GM18498 (cell line): Measurements from ENCODE around the gene ZC3H6.
"Not testable (repeated sequence)": the region's sequence is repeated elsewhere in the genome, so short reads cannot be mapped to it uniquely, and the experiment has no call there.

Source experiments
- ATAC-seq: cut with Tn5 transposase; IDR thresholded peaks from one replicate; pipeline ENCODE4 v1.9.1; 2021; ENCODE audit warnings: mild to moderate bottlenecking, moderate library complexity; ENCODE audit not compliant: unreplicated experiment

The ZC3H6 gene

DNA sequence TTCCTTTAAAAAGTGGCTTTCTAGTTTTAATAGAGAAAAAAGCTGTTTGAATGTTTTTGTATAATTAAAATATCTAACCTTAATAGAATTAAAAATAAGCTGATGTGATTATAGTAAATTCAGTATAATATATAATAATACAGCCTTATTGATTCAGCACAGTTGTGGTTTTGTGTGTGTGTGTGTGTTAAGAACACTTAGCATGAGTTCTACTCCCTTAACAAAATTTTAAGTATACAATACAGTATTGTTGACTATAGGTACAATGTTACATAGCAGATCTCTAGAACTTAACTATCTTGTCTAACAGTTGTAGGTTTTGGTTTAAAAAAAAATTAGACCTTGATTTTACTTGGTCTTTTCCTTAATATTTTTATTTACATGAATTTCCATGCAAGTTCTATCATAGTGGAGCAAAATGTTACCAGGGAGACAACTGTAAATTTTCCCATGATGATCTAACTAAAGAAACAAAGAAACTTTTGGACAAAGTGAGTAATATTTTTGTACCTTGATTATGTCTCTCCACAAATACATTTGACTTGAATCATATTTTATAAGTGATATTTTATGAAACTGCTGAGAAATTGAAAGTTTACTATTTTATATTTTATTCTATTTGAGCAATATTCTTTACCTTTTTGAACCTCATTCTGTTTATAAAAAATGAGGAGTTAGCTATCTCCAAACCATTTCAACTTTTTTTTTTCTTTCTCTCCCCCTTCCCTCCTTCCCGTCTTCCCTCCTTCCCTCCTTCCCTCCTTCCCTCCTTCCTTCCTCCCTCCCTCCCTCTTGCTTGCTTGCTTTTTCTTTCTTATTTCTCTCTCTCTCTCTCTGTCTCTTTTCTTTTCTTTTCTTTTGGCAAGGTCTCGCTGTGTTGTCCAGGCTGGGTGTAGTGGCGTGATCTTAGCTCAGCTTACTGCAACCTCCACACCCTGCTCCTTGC lies 46.3 kb downstream of the ZC3H6 start:
- no peak for ATAC-seq

DNA sequence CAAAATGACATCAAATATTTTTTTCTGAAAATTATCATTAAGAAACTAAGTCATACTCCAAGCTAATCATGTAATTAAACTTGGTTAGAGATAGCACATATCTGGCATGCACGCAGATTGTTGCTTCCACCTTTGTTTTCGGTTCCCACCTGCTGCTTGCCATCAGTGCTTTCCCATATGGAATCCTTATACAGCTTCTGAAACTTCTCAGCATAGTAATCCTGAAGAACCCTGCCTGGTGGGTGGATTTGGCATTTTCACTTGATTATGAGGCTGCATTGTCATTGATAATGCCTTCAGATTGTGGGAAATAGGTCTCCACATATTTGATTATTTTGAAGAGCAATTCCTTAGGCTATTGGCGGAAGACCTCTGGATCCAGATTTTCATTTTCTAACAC lies 47.5 kb downstream of the ZC3H6 start:
- ATAC-seq, result no peak

- no peak for ATAC-seq
Observed at GRCh38 chr2:112332123-112332696, 56.8 kb downstream of the ZC3H6 start.

DNA sequence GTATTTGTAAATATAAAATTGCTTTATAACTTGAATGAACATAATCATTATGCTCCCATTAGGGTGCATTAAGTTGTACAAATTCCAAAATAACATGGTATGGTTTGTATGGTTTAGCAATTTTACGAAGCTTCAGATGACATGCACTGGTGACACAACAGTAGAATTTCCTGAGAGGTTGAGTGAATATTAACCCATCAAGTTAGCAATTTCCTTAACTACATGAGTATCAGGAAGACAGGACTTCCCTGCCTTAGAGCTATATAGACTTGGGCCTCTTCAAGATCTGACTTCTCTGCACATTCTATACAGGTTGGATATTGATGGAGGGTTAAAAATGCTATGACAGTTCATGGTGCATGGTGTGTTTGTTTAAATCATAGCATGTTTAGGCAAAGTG lies 60.2 kb downstream of the ZC3H6 start:
- ATAC-seq, result no peak

- ATAC-seq, result no peak
Observed at GRCh38 chr2:112339986-112340385, 64.6 kb downstream of the ZC3H6 start.

DNA sequence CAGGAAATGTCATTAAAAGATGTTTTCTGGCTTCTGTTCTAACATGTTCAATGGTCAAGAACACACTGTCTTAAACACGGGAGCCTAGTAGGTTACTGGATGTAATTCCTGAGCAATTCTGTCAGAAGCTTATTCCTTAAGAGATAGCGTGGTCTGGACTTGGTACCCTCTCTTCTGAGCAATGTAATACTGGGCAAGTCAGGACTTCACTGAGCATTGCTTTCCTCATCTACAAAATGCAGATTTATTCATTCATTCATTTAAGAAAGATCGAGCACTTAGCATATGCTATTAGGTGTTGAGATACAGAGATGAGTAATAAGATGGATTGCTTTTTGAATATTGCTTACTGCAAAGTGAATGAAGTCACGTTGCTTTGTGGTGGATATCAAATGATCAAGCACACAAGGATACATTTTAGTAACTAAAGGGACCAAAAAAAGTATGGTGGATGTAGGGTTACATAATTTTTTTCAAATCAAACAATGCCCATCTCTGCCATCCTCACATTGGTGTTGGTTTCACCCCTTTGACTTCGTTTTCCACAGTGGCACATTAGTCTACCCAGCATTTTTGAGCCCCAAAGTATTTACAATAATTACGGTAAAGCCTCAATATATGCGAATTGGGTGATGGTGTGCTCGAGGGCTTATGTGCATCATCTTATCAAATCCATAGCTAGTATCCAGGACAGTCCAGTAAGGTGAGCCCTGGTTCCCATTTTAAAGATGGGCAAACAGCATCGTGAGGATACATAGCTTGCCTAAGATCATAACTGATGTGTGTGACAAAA lies 65.3 kb downstream of the ZC3H6 start:
- ATAC-seq, result no peak

DNA sequence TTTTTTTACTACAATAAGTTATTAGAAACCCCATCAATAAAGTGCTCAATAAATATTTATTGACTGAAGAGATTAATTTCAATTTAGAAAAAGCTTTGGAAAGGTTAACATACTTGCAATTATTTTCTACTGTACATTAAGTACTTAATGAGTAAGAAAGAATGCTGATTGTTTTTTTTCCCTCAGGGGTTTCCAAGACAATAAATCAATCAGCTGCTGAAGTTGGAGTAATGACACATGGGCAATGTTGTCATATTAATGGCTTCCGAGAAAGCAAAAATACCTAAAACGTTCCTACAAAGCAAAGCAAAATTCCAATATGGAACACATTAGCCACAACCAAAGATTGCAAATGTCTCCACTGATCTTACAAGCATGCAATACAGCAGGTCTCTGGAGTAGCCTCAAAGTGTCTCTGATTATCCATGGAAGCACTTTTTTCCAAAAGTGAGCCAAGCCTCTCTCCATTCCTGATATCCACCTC lies 66.7 kb downstream of the ZC3H6 start:
- no peak for ATAC-seq

GRCh38 chr2:112343827-112344585 lies 68.6 kb downstream of the ZC3H6 start:
- no peak for ATAC-seq

DNA sequence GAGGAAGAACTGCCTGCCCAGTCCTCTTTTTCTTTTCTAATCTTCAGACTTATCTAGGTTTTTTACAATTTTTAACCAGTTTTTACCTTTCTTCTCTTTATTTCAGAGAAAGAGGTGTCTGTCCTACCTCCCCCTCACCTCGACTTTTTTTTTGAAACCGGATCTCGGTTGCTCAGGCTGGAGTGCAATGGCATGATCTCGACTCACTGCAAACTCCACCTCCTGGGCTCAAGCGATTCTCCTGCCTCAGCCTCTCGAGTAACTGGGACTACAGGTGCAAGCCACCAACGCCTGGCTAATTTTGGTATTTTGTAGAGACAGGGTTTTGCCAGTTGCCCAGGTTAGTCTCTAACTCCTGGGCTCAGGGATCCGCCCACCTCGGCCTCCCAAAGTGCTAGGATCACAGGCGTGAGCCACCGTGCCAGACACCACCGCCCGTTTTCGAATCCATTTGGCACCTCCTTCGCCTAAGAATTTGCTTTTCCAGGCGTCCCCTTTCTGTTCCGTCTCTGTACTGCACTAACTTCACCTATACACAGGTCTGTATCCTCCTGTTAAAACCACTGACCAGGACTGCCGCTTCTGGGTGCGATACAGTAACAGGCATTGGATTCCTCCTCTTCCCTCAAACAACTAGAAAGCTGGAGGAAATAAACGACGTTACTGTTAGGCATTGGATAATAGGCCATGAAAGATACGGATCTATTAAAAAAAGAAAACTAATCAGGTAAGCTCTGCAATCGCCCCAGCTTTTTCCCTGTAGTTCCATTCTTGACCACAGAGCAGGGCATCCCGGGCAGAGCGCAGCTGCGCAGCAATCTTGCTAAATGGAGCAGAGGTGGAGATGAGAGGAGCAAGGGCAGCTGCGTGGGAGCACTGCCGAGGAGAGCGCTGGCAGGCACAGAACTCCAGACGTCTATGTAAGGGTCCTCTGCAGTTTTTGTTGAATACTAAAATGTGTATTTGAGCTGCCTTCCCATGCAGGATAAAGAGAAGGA lies 69.9 kb downstream of the ZC3H6 start:
- no peak for ATAC-seq

DNA sequence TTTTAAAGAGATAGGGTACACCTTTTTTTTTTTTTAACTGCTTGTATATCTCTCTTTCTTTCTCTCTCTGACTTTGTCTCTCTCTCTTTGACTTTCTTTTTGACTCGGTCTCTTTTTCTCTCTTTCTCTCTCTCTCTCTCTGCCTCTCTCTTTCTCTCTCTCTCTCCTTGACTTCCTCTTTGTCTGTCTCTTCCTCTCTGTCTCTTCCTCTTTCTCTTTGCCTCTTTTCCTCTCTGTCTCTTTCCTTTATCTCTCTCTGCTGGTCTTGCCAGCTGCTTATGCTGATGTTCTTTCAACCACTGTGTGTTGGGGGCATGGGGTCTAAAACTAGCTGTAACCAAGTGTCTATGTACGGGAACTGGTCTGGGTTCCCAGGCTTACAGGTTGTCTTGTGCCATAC lies 76.9 kb downstream of the ZC3H6 start:
- ATAC-seq, result not testable (repeated sequence)

- not testable (repeated sequence) for ATAC-seq
Observed at GRCh38 chr2:112352809-112353603, 77.6 kb downstream of the ZC3H6 start.

- ATAC-seq, result not testable (repeated sequence)
Observed at GRCh38 chr2:112354335-112354734, 78.9 kb downstream of the ZC3H6 start.

GRCh38 chr2:112360055-112360454 lies 84.7 kb downstream of the ZC3H6 start:
- not testable (repeated sequence) for ATAC-seq
